Tibial artery (tissue), 4 donors: Measurements from ENCODE around the gene PRKCG.
"Not testable (repeated sequence)": the region's sequence is repeated elsewhere in the genome, so short reads cannot be mapped to it uniquely, and the experiment has no call there.

Experiments used
- DNase-seq, 2 donors: peaks; one replicate each; pipeline ENCODE4 v3.0.0-alpha.2; 2019
- H3K27ac ChIP-seq, 2 donors: fragments of 200-600 bp; sonication (generic) in 1 of 2; 1 replicate in 1 of 2; 2 replicates in 1 of 2; pipeline ENCODE4 v1.5.1; 2018 to 2019; ENCODE audit warnings: mild to moderate bottlenecking in 1 of 2
- H3K27me3 ChIP-seq, 2 donors: fragments of 200-600 bp; sonication (generic) in 1 of 2; one replicate each; pipeline versions ENCODE4 v1.5.1 to v1.6.0; 2016 to 2019
- H3K36me3 ChIP-seq, 3 donors: fragments of 200-600 bp; sonication (generic) in 2 of 3; one replicate each; pipeline ENCODE4 v1.5.1; 2016 to 2019; ENCODE audit warnings: mild to moderate bottlenecking in 2 of 3
- H3K4me1 ChIP-seq, 4 donors: fragments of 200-600 bp; sonication (generic) in 2 of 4; 1 replicate in 3 of 4; 2 replicates in 1 of 4; pipeline ENCODE4 v1.5.1; 2016 to 2019
- H3K4me3 ChIP-seq, 2 donors: fragments of 200-600 bp; sonication (generic) in 1 of 2; 1 replicate in 1 of 2; 2 replicates in 1 of 2; pipeline ENCODE4 v1.5.1; 2018 to 2019; ENCODE audit warnings: mild to moderate bottlenecking in 2 of 2
- H3K9me3 ChIP-seq, 3 donors: fragments of 200-600 bp; sonication (generic) in 1 of 3; one replicate each; pipeline ENCODE4 v1.5.1; 2016 to 2019
- CTCF ChIP-seq, 2 experiments: fragments of 200-600 bp in 1 of 2; fragments of 450-650 bp in 1 of 2; IDR thresholded peaks; one replicate each; pipeline ENCODE4 v1.5.1; 2017 to 2019; ENCODE audit warnings: antibody characterized with exemption in 2 of 2, mild to moderate bottlenecking in 1 of 2, moderate library complexity in 1 of 2
- intact Hi-C: fragments of 100-400 bp; cut with DNase I; formaldehyde crosslinking; loops from one replicate; pipeline ENCODE4 v1.15.0; 2023; ENCODE audit warnings: low total_unique reads

PRKCG gene

GRCh38 chr19:53947624-53948023 is 65.6 kb downstream of the PRKCG start:
- no peaks in the 10 kb centered on the region for H3K9me3 ChIP-seq
- H3K4me3 ChIP-seq, result no peak overlapping the region
- no peaks in the 10 kb centered on the region for H3K36me3 ChIP-seq
- TF ChIP-seq CTCF (IDR thresholded peaks at IDR 0.05), result no peak
- intact Hi-C loops, result no loop called here
- no peaks in the 10 kb centered on the region for H3K4me1 ChIP-seq
- no peak overlapping the region for H3K27ac ChIP-seq
- peaks cover 0 to 34% of the 10 kb centered on the region in 2 donors for H3K27me3 ChIP-seq
- DNase-seq, result no peak

DNA sequence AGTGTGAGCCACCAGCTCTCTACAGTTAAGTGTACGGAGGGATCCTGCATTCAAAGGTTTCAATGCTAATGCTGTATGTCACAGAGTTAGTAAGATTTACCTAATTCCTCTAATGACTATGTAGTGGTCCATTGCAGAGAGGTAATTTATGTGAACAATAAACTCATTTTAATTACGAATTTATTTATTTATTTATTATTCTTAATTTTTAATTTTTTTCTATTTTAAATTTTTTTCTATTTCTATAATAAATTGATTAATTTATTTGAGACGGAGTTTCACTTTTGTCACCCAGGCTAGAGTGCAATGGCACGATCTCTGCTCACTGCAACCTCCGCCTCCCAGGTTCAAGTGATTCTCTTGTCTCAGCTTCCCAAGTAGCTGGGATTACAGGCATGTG is 66.6 kb downstream of the PRKCG start:
- intact Hi-C loops, H3K4me3 ChIP-seq: not testable (repeated sequence)
- H3K27me3 ChIP-seq, result peaks cover 0 to 24% of the 10 kb centered on the region in 2 donors

GRCh38 chr19:53951436-53951835 is 69.4 kb downstream of the PRKCG start:
- Histone ChIP-seq H3K36me3 (no peaks in the 10 kb centered on the region), H3K4me3 (no peak overlapping the region), H3K27ac (no peak overlapping the region), H3K4me1 (no peaks in the 10 kb centered on the region), H3K9me3 (no peaks in the 10 kb centered on the region), H3K27me3 (peaks cover 0 to 25% of the 10 kb centered on the region in 2 donors)
- intact Hi-C loops, result no loop called here
- TF ChIP-seq CTCF (IDR thresholded peaks at IDR 0.05), result no peak
- no peak for DNase-seq

More for the DNA sequence above, 66.6 kb downstream of the PRKCG start:
- not testable (repeated sequence) for H3K27ac ChIP-seq, H3K36me3 ChIP-seq, DNase-seq, H3K4me1 ChIP-seq, H3K9me3 ChIP-seq

- no peak for TF ChIP-seq CTCF (IDR thresholded peaks at IDR 0.05)
- Histone ChIP-seq H3K4me1 (no peaks in the 10 kb centered on the region), H3K9me3 (no peaks in the 10 kb centered on the region), H3K27me3 (peaks cover 0 to 25% of the 10 kb centered on the region in 2 donors), H3K4me3 (no peak overlapping the region), H3K27ac (no peak overlapping the region), H3K36me3 (no peaks in the 10 kb centered on the region)
- no peak for DNase-seq
- intact Hi-C loops, result no loop called here
Observed at GRCh38 chr19:53951947-53952346, 70.0 kb downstream of the PRKCG start.

DNA sequence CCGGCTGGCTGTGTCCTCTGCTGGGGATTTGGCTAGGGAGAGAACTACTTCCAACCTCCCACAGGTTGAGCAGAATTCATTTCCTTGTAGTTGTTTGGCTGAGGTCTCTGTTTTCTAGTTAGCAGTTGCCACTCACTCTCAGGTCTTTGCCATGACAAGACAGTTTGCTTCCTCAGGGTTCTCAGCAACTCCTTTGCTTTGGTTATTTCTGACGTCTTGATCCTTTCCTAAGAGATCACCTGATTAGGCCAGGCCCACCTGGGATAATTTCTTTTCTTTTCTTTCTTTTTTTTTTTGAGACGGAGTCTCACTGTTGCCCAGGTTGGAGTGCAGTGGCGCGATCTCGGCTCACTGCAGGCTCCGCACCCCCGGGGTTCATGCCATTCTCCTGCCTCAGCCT is 71.4 kb downstream of the PRKCG start:
- Histone ChIP-seq H3K27me3 (peaks cover 0 to 34% of the 10 kb centered on the region in 2 donors), H3K36me3 (no peaks in the 10 kb centered on the region), H3K4me3 (no peak overlapping the region), H3K9me3 (no peaks in the 10 kb centered on the region), H3K27ac (no peak overlapping the region), H3K4me1 (no peaks in the 10 kb centered on the region)
- intact Hi-C loops, result no loop called here
- DNase-seq, result no peak
- no peak for TF ChIP-seq CTCF (IDR thresholded peaks at IDR 0.05)
